ENCODE data around the gene RPTOR.

Gene RPTOR

DNA sequence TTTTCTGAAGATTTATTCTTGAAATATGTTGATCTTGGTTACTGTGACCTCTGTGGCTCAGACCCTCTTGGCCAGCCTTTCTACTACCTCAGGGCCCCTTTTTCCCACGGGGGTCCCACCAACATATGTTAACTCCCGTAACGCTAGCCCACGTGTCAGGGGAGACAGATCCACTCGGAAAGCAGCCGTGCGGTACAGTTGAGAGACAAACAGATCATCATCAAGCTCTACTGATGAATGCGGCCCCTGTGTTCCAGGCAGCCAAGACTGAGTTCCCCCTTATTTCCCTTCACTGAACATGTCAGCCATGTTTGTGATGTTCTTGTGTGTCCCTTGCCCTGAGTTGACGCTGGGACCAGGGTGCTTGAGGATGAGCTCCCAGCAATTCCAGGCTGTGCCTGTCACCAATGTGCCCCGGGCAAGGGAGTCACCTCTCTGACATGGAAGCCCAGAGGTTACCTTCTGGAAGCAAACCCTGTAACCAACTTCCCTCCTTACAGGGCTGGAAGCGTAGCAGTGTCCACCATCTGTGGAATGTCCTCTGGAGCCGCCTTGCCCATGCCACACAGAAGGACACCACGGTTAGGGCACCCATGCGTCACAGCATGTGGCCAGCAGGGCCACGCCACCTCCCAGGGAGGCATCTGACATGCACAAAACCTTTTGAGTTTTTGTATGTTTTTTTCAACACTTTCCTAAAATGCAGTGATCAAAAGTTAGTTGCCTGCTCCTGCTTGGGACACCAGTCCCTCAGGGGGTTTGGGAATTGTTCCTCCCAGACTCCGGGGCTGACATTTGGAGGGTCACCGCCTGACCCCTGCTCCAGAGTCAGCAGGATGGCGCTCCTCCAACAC lies 253.3 kb downstream of the RPTOR start:
- DNase-seq (ENCODE audit: low spot score): no peak
- TF ChIP-seq, protein P1, sequence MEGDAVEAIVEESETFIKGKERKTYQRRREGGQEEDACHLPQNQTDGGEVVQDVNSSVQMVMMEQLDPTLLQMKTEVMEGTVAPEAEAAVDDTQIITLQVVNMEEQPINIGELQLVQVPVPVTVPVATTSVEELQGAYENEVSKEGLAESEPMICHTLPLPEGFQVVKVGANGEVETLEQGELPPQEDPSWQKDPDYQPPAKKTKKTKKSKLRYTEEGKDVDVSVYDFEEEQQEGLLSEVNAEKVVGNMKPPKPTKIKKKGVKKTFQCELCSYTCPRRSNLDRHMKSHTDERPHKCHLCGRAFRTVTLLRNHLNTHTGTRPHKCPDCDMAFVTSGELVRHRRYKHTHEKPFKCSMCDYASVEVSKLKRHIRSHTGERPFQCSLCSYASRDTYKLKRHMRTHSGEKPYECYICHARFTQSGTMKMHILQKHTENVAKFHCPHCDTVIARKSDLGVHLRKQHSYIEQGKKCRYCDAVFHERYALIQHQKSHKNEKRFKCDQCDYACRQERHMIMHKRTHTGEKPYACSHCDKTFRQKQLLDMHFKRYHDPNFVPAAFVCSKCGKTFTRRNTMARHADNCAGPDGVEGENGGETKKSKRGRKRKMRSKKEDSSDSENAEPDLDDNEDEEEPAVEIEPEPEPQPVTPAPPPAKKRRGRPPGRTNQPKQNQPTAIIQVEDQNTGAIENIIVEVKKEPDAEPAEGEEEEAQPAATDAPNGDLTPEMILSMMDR (IDR thresholded peaks at IDR 0.05; ENCODE audit: extremely low read depth, missing control alignments): no peak

DNA sequence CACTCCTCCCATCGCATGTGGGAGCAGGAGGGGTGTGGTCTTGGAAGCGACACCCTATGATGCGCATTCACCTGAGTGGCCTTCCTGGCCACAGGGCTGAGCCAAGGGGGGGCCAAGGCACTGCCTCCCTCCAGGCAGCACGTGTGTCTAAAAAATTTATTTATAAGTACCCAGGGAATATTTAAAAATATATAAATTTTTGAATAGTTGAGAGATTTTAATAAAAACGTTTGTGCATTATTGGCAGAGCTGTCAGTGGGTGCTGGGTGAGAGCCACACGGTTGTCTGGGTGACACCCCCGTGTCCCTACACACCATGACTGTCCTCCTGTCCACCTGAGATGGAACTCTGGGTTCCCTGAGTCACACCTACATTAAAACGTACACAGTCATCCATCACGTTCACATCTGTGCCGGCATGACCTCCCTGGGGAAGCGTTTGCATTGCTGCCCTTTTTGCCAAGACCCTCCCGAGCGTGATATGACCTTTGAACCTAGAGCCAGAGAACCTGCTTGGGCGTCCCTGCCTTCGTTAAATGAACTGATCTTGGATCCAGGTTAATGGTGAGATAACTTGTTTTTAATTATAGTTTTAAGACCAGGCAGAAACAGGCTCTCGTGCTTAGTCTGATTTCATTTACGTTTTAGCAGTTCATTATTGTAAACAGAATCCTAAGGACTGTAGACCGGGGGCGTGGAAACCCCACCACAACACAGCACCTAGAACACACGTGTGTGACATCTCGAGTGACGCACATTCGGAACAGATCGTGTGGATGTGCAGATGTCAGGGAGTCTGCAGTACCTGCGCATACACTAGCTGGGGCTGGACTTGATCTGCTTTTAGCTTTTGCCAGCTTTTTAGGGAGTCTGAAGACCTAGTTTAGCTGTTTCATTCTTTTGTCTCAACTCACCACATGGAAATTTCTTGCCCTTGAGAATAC lies 254.2 kb downstream of the RPTOR start:
- DNase-seq (ENCODE audit: low spot score): no peak
- TF ChIP-seq, protein P1 (IDR thresholded peaks at IDR 0.05; ENCODE audit: extremely low read depth, missing control alignments): no peak

DNA sequence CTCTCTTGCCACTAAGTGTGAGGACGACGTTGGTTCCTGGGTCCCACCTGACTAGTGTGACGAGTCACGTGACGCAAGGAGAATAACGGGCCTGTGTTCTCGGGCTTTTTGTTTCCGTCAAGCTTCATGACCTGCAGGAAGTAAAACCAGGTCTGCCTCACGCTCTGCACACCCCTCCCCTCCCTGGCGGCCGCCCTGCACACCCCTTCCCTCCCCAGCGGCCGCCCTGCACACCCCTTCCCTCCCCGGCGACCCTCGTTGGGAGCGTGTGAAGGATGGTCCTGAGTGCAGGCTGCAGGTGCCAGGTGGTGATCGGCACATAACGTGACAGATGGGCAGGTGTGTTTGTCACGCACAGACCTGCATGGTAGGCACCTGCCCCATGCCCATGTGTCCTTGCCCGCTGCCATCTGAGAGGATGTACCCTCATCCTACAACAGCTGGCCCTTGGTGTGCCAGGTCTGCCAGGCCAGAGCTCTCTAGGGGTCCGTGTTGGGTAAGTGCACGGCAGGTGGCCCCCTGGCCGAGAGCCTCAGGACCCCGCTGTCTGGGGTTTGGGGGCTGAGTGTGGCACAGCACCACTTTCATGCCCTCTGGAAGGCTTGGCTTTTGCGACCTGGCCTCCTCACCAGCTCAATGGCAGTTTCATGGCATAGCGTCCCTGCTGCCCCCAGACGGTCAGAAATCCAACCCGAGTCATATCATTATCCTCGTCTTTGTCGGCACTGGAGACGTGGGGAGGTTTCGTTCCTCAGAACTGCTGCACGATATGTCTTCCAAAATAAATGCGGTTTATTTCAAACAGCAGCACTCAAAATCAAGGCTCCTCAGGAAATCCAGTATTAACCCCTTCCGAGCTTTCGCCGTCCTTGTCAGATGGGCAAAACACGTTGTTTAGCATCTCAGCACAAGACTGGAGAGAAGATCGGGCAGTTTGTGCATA lies 255.2 kb downstream of the RPTOR start:
- TF ChIP-seq, protein P1 (IDR thresholded peaks at IDR 0.05; ENCODE audit: extremely low read depth, missing control alignments): no peak
- no peak for DNase-seq (ENCODE audit: low spot score)

DNA sequence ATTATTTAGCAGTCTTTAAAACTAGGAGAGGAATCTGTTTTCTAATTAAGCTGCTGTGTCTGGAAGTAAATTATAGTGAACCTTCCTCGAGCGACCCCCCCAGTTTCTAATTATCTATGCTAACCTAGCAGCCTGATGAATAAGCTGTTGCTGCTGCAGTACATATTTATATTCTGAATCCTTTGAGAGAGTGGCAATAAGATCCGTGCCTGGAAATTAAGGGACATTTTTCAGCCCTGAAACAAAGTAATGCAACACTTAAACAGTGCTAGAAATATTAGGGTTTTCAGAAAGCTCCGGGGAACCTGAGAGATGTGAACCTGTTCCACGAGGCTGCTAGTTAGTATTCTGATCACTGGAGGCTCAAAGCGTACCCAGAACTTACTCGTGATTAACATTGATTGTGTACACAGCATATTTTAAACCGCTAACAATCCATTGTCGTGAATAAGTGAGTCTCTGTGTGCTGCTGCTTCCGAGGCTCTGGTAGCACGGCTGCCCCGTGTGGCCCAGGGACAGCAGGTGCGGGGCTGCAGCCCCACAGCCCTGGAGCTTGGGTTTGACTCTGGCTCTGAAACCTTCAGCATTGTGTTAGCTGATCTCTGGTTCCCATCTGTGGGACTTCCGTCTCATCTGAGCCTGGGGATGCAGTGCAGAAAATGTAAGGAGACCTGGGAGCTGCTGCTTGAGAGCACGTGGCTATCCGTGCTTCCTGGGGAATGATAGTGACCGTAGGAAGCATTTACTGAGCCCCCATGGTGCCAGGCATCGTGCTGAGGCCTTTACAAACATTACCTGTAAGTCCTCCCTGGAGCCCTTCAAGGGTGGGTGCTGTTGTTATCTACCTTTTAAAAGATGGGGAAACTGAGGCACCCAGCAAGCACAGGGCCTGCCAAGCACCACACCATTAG lies 256.1 kb downstream of the RPTOR start:
- TF ChIP-seq, protein P1 (IDR thresholded peaks at IDR 0.05; ENCODE audit: extremely low read depth, missing control alignments): no peak
- no peak for DNase-seq (ENCODE audit: low spot score)

DNA sequence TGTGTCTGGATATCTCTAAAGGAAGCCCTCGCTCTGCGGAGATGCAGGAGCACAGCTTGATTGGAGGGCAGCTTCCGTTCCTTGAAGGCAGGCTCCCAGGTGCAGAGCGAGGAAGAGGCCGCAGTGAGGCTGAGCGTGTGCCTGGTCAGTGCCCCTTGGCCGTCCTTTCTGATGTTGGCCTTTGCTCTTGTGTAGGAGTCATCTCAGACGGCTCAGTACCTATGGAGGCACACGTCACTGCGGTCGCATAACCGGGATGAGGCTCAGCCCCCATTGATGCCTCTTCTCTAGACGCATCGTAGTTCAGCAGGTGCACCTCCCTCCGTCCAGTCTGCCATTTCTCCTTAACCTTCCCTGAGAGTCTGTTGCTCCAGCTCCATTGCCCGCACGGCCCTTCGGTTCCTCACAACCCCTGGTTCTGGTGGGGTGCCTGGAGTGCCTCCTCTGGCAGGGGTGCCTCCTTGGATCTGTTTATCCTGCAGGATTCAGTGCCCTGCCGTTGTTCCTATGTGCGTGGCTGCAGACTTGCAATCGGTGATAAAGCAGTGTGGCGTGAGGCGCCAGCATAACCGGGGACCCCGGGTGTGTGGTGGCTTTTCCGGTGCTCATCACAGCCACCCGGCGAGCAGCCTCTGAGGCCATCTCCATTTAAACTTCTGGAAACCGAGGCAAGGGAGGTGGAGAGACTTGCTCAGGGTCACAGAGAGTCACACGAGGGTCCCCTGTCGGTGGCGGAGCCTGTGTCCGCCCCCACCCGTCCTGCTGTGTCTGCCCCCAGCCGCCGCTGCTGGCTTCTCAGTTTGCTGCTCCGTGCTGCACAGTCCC lies 258.2 kb downstream of the RPTOR start:
- no peak for DNase-seq (ENCODE audit: low spot score)

More for the DNA sequence above, 258.2 kb downstream of the RPTOR start:
- TF ChIP-seq, protein P1 (IDR thresholded peaks at IDR 0.05; ENCODE audit: extremely low read depth, missing control alignments): no peak

Data from GM20000 (cell line).